Measurements from ENCODE around the gene IP6K3.

The IP6K3 gene

DNA sequence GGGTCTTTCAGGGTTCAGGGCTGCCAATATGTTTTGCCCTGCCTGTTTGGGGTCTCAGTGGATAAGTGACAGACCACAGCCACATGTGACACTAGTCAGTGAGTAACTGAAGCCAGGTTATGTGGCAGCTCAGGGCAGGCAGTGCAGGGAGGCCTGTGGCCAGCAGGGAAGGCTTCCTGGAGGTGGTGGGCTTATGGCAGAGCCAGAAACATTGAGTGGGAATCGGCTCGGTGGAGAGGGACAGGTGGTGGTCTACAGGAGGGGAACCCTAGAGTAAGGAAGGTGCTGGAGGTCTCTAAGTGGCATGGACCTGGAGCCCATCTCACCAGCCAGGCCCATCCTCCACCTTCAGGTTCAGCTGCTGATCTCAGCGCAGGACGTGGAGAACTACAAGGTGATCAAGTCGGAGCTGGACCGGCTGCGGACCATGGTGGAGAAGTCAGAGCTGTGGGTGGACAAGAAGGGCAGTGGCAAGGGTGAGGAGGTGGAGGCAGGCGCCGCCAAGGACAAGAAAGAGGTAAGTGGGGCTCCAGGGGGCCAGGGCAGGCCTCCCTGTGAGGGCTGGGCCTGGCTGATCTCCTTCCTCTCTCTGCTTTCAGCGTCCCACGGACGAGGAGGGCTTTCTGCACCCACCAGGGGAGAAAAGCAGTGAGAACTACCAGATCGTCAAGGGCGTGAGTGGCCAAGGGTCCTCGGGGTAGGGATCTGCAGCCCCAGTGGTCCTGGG is 70.1 kb downstream of the IP6K3 start:
- DNase-seq (ENCODE audit: low read depth, low spot score), result no peak

GRCh38 chr6:33675968-33676367 is 70.7 kb downstream of the IP6K3 start:
- DNase-seq (ENCODE audit: low read depth, low spot score), result no peak

GRCh38 chr6:33673851-33674250 is 72.9 kb downstream of the IP6K3 start:
- DNase-seq (ENCODE audit: low read depth, low spot score), result no peak

GRCh38 chr6:33672808-33673207 is 73.9 kb downstream of the IP6K3 start:
- peak; percentile 78 for DNase-seq (ENCODE audit: low read depth, low spot score)

- no peak for DNase-seq (ENCODE audit: low read depth, low spot score)
These were observed 75.0 kb downstream of the IP6K3 start for GRCh38 chr6:33671744-33672072.
